Transverse colon (tissue), 3 donors: Measurements from ENCODE around the gene AKAP13.

Source experiments
- POLR2A ChIP-seq: fragments of 450-650 bp; IDR thresholded peaks from one replicate; pipeline ENCODE4 v1.6.1; 2016; ENCODE audit warnings: antibody characterized with exemption, mild to moderate bottlenecking, moderate library complexity
- TF ChIP-seq, protein P1 (sequence below), 5 experiments: fragments of 200-600 bp in 3 of 5; fragments of 450-650 bp in 2 of 5; sonication (generic) in 3 of 5; IDR thresholded peaks; 1 replicate in 2 of 5; 2 replicates in 3 of 5; pipeline ENCODE4 v1.5.1; 2016 to 2017; ENCODE audit warnings: antibody characterized with exemption in 5 of 5, inconsistent platforms in 3 of 5, mild to moderate bottlenecking in 2 of 5, moderate library complexity in 1 of 5

GRCh38 chr15:85646538-85647091 lies 266.2 kb downstream of the AKAP13 start:
- TF ChIP-seq POLR2A, result no peak
- TF ChIP-seq, protein P1, sequence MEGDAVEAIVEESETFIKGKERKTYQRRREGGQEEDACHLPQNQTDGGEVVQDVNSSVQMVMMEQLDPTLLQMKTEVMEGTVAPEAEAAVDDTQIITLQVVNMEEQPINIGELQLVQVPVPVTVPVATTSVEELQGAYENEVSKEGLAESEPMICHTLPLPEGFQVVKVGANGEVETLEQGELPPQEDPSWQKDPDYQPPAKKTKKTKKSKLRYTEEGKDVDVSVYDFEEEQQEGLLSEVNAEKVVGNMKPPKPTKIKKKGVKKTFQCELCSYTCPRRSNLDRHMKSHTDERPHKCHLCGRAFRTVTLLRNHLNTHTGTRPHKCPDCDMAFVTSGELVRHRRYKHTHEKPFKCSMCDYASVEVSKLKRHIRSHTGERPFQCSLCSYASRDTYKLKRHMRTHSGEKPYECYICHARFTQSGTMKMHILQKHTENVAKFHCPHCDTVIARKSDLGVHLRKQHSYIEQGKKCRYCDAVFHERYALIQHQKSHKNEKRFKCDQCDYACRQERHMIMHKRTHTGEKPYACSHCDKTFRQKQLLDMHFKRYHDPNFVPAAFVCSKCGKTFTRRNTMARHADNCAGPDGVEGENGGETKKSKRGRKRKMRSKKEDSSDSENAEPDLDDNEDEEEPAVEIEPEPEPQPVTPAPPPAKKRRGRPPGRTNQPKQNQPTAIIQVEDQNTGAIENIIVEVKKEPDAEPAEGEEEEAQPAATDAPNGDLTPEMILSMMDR (IDR thresholded peaks at IDR 0.05), result no peak
